GM12878 (cell line): Measurements from ENCODE around the gene NADSYN1. TPM values are rescaled to one million over a fixed set of nuclear protein-coding genes. Genes with fewer than 3 reads are reported as not detected.

ENCODE experiments used
- ATF7 ChIP-seq: fragments of 450-650 bp; IDR thresholded peaks from 2 replicates; pipeline ENCODE4 v1.6.1; 2016; ENCODE audit warnings: low read depth, mild to moderate bottlenecking
- BMI1 ChIP-seq: fragments of 450-650 bp; IDR thresholded peaks from 2 replicates; pipeline ENCODE4 v1.6.1; 2016; ENCODE audit warnings: mild to moderate bottlenecking, moderate library complexity, borderline replicate concordance
- BRCA1 ChIP-seq: IDR thresholded peaks from 2 replicates; pipeline ENCODE4 v1.6.1; 2011; ENCODE audit warnings: low read depth, low read length, improper control_type of control experiment
- DPF2 ChIP-seq: fragments of 450-650 bp; IDR thresholded peaks from 2 replicates; pipeline ENCODE4 v1.6.1; 2017; ENCODE audit warnings: mild to moderate bottlenecking
- EED ChIP-seq: sonication (generic); IDR thresholded peaks from 2 replicates; pipeline ENCODE4 v1.6.1; 2016; ENCODE audit warnings: antibody characterized with exemption, low read depth
- EZH2 ChIP-seq: IDR thresholded peaks from 2 replicates; pipeline ENCODE4 v1.6.1; 2012; ENCODE audit warnings: low read depth, mild to moderate bottlenecking, control low read depth, inconsistent platforms, low read length, borderline replicate concordance; ENCODE audit not compliant: control insufficient read depth
- HDAC6 ChIP-seq: fragments of 200-600 bp; sonication (generic); IDR thresholded peaks from one replicate; pipeline ENCODE4 v1.8.0; 2017; ENCODE audit warnings: antibody characterized with exemption; ENCODE audit not compliant: unreplicated experiment
- IKZF2 ChIP-seq, 2 experiments: fragments of 450-650 bp; IDR thresholded peaks; 2 replicates each; pipeline ENCODE4 v1.6.1; 2017; ENCODE audit warnings: mild to moderate bottlenecking in 2 of 2, moderate library complexity in 2 of 2
- KLF5 ChIP-seq: fragments of 450-650 bp; IDR thresholded peaks from 2 replicates; pipeline ENCODE4 v1.6.1; 2014; ENCODE audit warnings: mild to moderate bottlenecking; ENCODE audit not compliant: partially characterized antibody
- LARP7 ChIP-seq: fragments of 450-650 bp; IDR thresholded peaks from 2 replicates; pipeline ENCODE4 v1.6.1; 2017; ENCODE audit warnings: mild to moderate bottlenecking
- MXI1 ChIP-seq: fragments of 150-350 bp; IDR thresholded peaks from 2 replicates; pipeline ENCODE4 v1.6.1; 2011; ENCODE audit warnings: low read depth, mild to moderate bottlenecking, inconsistent platforms, low read length, improper control_type of control experiment
- RAD51 ChIP-seq: fragments of 450-650 bp; IDR thresholded peaks from 2 replicates; pipeline ENCODE4 v1.6.1; 2016; ENCODE audit warnings: moderate library complexity, mild to moderate bottlenecking, inconsistent platforms
- SIN3A ChIP-seq: IDR thresholded peaks from 2 replicates; pipeline ENCODE4 v1.6.1; 2012; ENCODE audit warnings: low read depth, low read length, improper control_type of control experiment
- SMARCA5 ChIP-seq: fragments of 450-650 bp; IDR thresholded peaks from 2 replicates; pipeline ENCODE4 v1.6.1; 2017; ENCODE audit warnings: mild to moderate bottlenecking
- SMC3 ChIP-seq: IDR thresholded peaks from 2 replicates; pipeline ENCODE4 v1.6.1; 2011; ENCODE audit warnings: low read length, improper control_type of control experiment, borderline replicate concordance
- SP1 ChIP-seq: IDR thresholded peaks from one replicate; pipeline ENCODE4 v1.6.1; 2011; ENCODE audit warnings: low read depth, low read length
- STAT3 ChIP-seq: IDR thresholded peaks from 2 replicates; pipeline ENCODE4 v1.6.1; 2011; ENCODE audit warnings: low read depth, low read length, improper control_type of control experiment
- ZBED1 ChIP-seq: IDR thresholded peaks from 2 replicates; pipeline ENCODE4 v1.6.1; 2016; ENCODE audit warnings: borderline replicate concordance
- ZNF217 ChIP-seq: fragments of 450-650 bp; IDR thresholded peaks from 2 replicates; pipeline ENCODE4 v1.6.1; 2017; ENCODE audit warnings: antibody characterized with exemption, mild to moderate bottlenecking
- ZNF384 ChIP-seq: IDR thresholded peaks from 2 replicates; pipeline ENCODE4 v1.6.1; 2012; ENCODE audit warnings: low read depth, mild to moderate bottlenecking, low read length, improper control_type of control experiment, borderline replicate concordance
- polyA plus RNA-seq, 11 experiments: library from polyadenylated mRNA; depleted of rRNA in 4 of 11; unstranded in 6 of 11; stranded (reverse) in 5 of 11; fragments of >200 nt; fragmentation: Nextera tagmentation in 4 of 11; fragmentation: Illumina TruSeq in 1 of 11; extraction: Ambion mirVana in 4 of 11; extraction: Trizol in 1 of 11; gene quantifications; 1 replicate in 1 of 11; 2 replicates in 10 of 11; pipeline versions ENCODE4 v1.2.1 to v1.2.3, GENCODE V29; 2011 to 2016; ENCODE audit warnings: inconsistent platforms in 2 of 11, missing spikeins in 2 of 11, low read depth in 1 of 11
- total RNA-seq, 4 experiments: library from RNA; depleted of rRNA in 3 of 4; stranded (reverse); fragments of >200 nt in 3 of 4; fragmentation: Illumina TruSeq in 1 of 4; extraction: Trizol in 1 of 4; gene quantifications; 2 replicates each; pipeline versions ENCODE4 v1.2.1 to v1.2.3, GENCODE V29; 2013 to 2021
- TF ChIP-seq, protein P1 (sequence below): IDR thresholded peaks from 2 replicates; pipeline ENCODE4 v1.6.1; 2012; ENCODE audit warnings: low read depth, low read length, improper control_type of control experiment
- TF ChIP-seq, protein P2 (sequence below): fragments of 450-650 bp; IDR thresholded peaks from 2 replicates; pipeline ENCODE4 v1.6.1; 2017; ENCODE audit warnings: mild to moderate bottlenecking, low read depth, inconsistent platforms; ENCODE audit not compliant: poor library complexity, severe bottlenecking
- TF ChIP-seq, protein P3 (sequence below): fragments of 450-650 bp; IDR thresholded peaks from 2 replicates; pipeline ENCODE4 v1.6.1; 2017; ENCODE audit warnings: mild to moderate bottlenecking, moderate library complexity
- TF ChIP-seq, protein P4 (sequence below): fragments of 450-650 bp; IDR thresholded peaks from 2 replicates; pipeline ENCODE4 v1.6.1; 2016; ENCODE audit warnings: mild to moderate bottlenecking

The NADSYN1 gene
- total and polyA plus RNA-seq, 10 of the 15 experiments (the other 5 are each of a cell fraction or from before 2014, with no cell fraction given): 12.2 to 90.2 (median 69.5) TPM

DNA sequence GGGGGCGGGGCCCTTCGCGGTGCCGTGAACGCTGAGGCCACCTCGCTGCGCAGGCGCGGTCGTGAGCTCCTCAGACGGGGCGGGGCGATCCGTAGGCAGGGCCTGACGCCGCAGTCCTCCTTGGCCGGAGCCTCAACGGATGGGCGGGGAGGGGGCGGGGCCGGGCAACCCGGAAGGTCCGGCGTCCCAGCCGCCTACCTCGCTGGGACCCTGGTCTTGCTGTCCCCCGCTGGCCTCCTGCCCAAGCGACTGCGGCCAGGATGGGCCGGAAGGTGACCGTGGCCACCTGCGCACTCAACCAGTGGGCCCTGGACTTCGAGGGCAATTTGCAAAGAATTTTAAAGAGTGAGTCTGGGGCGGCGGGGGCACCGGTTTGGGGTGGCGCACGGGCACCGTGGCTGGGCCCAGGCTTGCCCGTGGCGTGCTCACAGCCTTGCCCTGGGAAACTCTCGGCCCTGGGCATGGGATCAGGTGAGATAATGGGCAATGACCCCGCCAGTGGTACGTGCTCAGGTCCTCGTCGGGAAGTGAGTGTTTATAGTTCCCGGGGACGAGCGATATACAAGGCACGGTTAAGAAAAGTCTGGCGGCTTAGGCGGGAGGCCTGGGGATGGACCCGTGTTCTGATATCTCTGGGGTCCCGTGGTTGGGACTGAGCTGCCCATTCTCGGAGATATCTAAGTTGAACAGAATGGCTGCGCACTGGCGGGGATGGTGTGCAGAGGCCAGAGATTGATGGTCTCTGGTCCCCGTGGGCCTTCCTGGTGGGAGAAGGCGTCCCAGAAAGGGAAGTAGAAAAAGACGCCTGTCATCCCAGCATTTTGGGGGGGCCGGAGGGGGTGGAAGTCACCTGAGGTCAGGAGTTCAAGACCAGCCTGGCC lies at the start of gene NADSYN1 (continued):
- TF ChIP-seq, protein P1, sequence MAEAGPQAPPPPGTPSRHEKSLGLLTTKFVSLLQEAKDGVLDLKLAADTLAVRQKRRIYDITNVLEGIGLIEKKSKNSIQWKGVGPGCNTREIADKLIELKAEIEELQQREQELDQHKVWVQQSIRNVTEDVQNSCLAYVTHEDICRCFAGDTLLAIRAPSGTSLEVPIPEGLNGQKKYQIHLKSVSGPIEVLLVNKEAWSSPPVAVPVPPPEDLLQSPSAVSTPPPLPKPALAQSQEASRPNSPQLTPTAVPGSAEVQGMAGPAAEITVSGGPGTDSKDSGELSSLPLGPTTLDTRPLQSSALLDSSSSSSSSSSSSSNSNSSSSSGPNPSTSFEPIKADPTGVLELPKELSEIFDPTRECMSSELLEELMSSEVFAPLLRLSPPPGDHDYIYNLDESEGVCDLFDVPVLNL: no peak
- TF ChIP-seq MXI1 (peak; percentile 48; the same call in 1 of the 2 replicates), KLF5 (no peak), SIN3A (peak; percentile 90), RAD51 (no peak), SMARCA5 (no peak), EZH2 (no peak), BMI1 (no peak), HDAC6 (no peak), IKZF2 (IDR thresholded peaks at IDR 0.05) (no peak), SMC3 (no peak), BRCA1 (no peak), LARP7 (peak; percentile 36; the same call in 1 of the 2 replicates), EED (no peak), SP1 (peak; percentile 66), DPF2 (no peak), ZBED1 (no peak), ATF7 (no peak), STAT3 (no peak), ZNF384 (no peak), ZNF217 (no peak)
- TF ChIP-seq, protein P2, sequence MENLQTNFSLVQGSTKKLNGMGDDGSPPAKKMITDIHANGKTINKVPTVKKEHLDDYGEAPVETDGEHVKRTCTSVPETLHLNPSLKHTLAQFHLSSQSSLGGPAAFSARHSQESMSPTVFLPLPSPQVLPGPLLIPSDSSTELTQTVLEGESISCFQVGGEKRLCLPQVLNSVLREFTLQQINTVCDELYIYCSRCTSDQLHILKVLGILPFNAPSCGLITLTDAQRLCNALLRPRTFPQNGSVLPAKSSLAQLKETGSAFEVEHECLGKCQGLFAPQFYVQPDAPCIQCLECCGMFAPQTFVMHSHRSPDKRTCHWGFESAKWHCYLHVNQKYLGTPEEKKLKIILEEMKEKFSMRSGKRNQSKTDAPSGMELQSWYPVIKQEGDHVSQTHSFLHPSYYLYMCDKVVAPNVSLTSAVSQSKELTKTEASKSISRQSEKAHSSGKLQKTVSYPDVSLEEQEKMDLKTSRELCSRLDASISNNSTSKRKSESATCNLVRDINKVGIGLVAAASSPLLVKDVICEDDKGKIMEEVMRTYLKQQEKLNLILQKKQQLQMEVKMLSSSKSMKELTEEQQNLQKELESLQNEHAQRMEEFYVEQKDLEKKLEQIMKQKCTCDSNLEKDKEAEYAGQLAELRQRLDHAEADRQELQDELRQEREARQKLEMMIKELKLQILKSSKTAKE: no peak
- TF ChIP-seq, protein P3, sequence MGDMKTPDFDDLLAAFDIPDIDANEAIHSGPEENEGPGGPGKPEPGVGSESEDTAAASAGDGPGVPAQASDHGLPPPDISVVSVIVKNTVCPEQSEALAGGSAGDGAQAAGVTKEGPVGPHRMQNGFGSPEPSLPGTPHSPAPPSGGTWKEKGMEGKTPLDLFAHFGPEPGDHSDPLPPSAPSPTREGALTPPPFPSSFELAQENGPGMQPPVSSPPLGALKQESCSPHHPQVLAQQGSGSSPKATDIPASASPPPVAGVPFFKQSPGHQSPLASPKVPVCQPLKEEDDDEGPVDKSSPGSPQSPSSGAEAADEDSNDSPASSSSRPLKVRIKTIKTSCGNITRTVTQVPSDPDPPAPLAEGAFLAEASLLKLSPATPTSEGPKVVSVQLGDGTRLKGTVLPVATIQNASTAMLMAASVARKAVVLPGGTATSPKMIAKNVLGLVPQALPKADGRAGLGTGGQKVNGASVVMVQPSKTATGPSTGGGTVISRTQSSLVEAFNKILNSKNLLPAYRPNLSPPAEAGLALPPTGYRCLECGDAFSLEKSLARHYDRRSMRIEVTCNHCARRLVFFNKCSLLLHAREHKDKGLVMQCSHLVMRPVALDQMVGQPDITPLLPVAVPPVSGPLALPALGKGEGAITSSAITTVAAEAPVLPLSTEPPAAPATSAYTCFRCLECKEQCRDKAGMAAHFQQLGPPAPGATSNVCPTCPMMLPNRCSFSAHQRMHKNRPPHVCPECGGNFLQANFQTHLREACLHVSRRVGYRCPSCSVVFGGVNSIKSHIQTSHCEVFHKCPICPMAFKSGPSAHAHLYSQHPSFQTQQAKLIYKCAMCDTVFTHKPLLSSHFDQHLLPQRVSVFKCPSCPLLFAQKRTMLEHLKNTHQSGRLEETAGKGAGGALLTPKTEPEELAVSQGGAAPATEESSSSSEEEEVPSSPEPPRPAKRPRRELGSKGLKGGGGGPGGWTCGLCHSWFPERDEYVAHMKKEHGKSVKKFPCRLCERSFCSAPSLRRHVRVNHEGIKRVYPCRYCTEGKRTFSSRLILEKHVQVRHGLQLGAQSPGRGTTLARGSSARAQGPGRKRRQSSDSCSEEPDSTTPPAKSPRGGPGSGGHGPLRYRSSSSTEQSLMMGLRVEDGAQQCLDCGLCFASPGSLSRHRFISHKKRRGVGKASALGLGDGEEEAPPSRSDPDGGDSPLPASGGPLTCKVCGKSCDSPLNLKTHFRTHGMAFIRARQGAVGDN: no peak
- TF ChIP-seq, protein P4, sequence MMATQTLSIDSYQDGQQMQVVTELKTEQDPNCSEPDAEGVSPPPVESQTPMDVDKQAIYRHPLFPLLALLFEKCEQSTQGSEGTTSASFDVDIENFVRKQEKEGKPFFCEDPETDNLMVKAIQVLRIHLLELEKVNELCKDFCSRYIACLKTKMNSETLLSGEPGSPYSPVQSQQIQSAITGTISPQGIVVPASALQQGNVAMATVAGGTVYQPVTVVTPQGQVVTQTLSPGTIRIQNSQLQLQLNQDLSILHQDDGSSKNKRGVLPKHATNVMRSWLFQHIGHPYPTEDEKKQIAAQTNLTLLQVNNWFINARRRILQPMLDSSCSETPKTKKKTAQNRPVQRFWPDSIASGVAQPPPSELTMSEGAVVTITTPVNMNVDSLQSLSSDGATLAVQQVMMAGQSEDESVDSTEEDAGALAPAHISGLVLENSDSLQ: no peak
